Activated CD4-positive, alpha-beta T cell treated with anti-CD3 and anti-CD28 coated beads, Interleukin-10, Interleukin-2, amounts not matched to agents 100 ng/mL and 50 ng/mL, durations not matched to agents 16 hours and 8 hours (primary cell): ENCODE data around the gene PHF21B.
"Not testable (repeated sequence)": the region's sequence is repeated elsewhere in the genome, so short reads cannot be mapped to it uniquely, and the experiment has no call there.

Experiments used
- DNase-seq: peaks from one replicate; pipeline ENCODE4 v3.0.0-alpha.2; 2020

PHF21B gene

GRCh38 chr22:44931077-44931540 lies 78.7 kb downstream of the PHF21B start:
- DNase-seq = no peak

GRCh38 chr22:44930711-44931035 lies 79.1 kb downstream of the PHF21B start:
- DNase-seq = no peak

DNA sequence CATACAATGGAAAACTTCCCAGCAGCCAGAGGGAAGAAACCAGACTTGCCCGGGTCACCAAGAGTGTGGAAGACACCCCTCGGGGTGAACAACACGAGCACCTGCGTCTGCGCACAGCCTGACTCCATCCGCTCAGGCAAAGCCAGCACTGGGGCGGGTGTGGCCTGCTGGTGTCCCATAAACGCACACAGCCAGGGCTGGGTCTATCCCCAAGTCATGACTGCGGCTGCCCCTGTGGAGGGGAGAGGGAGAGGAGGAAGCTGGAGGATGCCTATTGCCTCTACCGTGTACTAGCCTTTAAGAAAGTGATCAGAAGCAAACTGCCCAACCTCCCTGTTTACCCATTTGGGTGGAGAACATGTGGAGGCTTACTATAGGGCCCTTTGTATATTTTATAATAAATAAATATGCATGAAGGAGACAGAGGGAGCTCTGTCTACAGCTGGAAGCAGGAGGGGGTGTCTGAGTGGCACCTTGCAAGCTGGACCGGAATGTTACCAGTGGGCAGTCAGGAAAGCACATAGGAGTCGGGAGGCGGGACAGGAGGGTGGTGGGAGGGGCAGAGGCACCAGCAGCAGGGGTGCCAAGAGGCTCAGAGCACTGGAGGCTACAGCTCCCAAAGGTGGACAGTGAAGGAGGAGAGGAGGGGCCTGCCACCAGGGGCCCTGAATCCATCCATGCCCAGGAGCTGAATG lies 79.6 kb downstream of the PHF21B start:
- no peak for DNase-seq

DNA sequence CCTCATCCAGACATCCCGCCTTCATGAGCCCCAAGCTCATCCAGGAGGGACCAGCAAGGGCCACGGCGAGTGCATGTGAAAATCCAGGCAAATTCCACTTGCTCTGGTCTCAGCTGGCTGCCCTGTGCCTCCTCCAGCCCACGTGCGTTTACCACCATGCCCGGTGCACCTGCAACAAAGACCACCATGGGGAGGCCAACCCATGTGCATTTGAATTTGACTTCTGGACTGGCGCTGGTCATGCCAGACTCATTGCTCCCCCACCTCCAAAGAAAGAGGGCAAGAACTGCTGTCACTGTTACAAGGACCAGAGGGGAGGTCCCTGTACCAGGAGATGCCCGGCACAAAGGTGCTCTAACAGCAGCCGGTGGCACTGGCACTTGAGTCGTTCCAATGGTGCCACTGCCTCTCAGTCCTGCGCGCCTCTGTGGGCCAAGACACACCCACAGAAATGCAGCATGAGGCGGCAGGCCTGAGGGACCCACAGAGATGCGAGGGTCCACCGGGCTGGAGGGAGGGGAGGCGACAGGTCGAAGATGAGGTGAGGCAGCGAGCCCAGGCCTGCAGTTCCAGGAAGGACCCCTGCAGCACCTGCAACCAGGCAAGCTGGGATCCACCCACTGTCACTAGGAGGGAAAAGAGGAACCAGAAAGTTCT lies 80.3 kb downstream of the PHF21B start:
- no peak for DNase-seq

GRCh38 chr22:44928711-44929358 lies 81.0 kb downstream of the PHF21B start:
- no peak for DNase-seq

DNA sequence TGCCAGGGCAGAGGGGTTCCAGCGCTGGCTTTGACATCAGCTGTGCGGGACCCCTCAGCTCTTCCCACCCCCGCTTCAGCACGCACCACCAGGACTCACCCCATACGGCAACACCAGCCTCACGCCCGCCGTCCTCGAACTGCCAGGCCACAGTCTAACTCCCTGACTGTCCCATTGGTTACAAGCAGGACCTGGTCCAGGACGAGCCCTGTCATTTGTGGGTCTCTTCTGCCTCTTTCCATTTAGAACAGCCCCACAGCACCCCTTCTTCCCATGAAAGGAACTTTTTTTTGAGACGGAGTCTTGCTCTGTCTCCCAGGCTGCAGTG lies 81.7 kb downstream of the PHF21B start:
- DNase-seq = no peak

- DNase-seq = no peak
These were observed 82.2 kb downstream of the PHF21B start for GRCh38 chr22:44927463-44928135.

GRCh38 chr22:44926491-44927415 lies 83.1 kb downstream of the PHF21B start:
- no peak for DNase-seq

- DNase-seq = no peak
These were observed 83.7 kb downstream of the PHF21B start for GRCh38 chr22:44926124-44926475.

DNA sequence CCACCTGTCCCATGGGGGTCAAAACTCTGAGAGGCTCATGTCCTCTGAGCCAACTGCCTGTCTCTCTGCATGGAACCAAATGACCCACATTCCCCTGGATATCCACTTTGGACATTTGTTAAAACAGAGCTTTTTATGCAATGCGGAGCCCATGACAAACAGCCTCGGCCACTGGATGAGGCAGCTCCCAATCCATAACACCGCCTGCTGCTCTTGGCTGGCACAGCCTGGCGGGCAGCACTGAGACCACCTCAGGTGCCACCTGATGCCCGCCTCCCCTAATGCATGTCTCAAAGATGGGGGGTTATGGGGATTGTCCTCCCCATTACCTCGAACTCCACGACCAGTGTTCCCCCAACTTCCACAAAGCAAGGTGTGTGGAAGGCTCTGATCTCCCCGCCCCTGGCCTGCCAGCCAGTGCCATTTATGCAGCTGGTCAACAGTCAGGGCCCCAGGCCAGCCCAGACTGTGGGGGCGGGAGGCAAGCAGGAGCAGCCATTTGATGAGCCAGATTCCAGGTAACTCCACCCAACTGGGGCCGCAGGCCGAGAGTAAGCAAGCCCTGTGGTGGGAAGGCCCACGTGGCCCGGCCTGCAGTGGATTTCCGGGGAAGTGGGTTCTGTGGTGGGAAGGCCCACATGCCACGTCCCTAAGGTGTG lies 84.2 kb downstream of the PHF21B start:
- no peak for DNase-seq

DNA sequence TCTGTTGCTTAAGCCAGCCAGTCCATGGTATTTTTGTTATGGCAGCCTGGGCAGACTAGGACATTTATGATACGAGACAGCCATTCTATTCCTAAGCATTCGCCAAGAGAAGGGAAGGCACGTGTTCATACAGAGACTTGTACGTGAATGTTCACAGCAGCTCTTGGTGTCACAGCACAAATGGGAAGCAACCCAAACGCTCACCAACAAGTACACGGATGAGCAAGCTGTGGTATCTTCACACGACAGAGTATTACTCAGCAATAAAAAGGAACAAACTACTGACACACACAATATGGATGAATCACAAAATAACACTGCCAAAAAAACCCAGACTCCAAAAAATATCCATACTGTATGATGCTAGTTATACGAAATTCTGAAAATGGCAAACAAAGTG lies 85.1 kb downstream of the PHF21B start:
- peak; percentile 55 for DNase-seq

GRCh38 chr22:44924098-44924497 lies 85.7 kb downstream of the PHF21B start:
- DNase-seq = no peak

DNA sequence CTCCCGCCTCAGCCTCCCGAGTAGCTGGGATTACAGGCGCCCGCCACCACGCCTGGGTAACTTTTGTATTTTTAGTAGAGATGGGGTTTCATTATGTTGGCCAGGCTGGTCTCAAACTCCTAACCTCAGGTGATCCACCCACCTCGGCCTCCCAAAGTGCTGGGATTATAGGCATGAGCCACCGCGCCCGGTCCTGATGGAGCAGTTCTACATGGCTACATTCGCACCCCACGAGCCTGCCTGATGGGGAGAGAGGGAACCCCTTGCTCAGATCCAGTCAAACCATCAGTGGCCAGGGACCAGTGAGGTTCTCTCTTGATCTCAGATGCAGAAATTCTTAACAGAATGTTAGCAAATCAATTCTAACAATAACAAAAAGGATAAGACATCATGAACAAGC lies 88.0 kb downstream of the PHF21B start:
- not testable (repeated sequence) for DNase-seq

GRCh38 chr22:44920183-44920582 lies 89.6 kb downstream of the PHF21B start:
- no peak for DNase-seq

- DNase-seq = no peak
These were observed 90.1 kb downstream of the PHF21B start for GRCh38 chr22:44919691-44920090.

GRCh38 chr22:44918925-44919392 lies 90.8 kb downstream of the PHF21B start:
- no peak for DNase-seq

DNA sequence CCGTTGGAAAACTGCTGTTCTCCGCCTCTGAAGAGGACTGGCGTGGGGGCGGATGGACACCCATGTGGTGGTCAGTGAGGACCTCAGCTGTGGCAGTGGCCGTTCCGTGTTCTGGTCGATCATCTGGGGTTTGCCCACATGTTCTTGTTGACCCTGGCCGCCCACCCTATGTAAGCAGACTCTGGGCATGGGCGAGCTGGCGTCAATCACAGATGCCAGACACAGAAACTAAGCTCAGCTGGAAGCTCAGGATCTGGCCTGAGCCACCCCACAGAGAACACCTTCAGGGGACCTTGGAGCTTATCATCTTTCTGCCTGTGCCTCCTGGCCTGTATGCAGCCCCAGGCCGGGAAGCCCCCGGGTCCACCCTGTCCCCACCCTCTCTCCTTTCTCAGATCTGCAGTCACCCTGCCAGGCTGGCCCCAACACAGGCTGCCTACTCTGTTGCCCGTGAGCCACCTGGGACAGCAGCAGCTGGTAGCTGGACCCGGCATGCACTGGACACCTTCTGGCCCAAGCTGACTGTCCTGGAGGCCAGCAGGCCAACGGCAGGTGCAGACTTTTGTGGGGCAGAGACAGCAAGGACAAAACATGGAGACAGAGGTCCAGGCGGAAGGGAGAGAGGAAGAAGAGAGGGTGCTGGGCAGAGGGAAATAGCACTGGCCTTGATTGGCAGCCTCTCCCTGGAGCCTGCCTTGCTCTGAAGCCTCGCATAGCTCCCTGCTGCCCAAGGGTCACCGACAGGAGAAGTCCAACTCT lies 91.5 kb downstream of the PHF21B start:
- no peak for DNase-seq

GRCh38 chr22:44917372-44918165 lies 92.2 kb downstream of the PHF21B start:
- DNase-seq = no peak

- no peak for DNase-seq
These were observed 93.2 kb downstream of the PHF21B start for GRCh38 chr22:44916281-44917231.
